Measurements from ENCODE around the gene RFX2.
A peak's percentile ranks its signal among the peaks of the same experiment; 100 is the strongest.
"Not testable (repeated sequence)": the region's sequence is repeated elsewhere in the genome, so short reads cannot be mapped to it uniquely, and the experiment has no call there.

Gene RFX2

GRCh38 chr19:5987077-5987818 lies 123.1 kb downstream of the RFX2 start:
- DNase-seq: peak; percentile 73

GRCh38 chr19:5985837-5986236 lies 124.5 kb downstream of the RFX2 start:
- not testable (repeated sequence) for DNase-seq

DNA sequence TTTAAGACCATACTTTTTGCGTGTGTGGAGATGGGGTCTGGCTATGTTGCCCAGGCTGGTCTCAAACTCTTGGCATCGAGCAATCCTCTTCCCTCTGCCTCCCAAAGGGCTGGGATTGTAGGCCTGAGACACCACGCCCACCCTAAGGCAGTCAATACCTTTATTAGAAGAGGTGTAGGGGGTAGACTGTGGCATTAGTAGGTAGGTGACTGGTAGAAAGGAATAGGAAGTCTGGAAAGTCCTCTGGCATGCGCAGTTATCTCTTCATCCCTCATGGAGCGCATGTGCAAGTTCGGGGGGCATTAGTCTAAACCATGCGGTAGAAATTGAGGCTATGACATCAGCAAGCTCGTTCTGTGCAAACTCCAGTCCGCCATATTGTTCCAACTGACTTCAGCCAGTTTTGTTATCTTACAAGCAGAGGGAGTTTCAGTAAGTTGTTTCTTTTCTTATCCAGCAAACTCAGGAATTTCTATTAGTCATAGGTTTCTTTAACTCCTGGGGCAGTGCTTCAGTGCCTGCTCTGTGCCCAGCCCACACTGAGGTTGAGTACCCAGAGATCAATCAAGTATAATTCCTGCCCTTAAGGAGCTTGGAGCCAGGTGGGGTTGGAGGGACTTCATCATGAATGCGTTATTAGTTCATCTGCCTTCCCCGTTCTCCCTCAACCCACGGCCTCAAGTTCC lies 125.1 kb downstream of the RFX2 start:
- peak; percentile 65 for DNase-seq

DNA sequence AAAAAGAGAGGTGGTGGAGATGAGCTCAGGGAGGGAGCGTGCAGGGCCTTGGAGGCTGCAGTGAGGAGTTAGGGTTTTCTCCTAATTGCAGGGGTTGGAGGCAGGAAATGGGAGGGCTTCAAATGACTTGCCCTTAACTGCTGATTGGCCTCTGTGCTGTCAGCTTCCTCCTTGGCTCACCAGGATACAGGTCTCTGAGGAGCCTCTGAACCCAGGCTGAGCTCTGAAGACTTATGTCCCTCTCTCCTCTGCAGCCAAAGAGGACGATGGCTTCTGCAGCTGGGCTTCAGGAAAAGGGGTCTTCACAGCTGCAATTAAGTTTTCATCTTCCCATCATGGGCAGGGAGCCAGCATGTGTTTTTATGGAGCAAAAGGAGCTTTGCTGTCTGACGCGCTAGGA lies 125.7 kb downstream of the RFX2 start:
- no peak for DNase-seq

DNA sequence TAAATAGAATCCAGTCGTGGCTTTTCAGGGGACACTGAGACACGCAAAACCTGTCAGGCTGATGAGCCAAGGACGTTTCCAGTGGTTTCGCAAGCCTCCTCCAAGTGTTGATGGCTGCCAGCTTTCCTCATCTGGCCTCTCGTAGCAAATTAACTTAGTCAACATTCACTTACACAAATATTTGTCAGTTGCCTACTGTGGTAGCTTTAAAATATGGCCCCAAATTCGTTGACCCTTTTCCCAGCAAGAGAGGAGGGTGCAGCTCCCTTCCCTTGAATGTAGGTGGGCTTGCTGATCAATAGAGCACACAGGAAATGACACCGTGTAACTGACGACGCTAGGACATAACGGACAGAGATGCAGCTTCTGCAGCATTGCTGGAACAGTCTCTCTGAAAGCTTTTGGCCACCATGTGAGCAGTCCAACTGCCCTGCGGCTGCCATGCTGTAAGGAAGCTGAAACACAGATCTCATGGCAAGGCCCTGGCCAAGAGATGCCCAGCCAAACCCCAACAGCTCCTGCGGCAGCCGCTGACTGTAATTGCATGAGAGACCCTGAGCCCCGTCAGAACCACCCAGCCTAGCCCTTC lies 126.8 kb downstream of the RFX2 start:
- DNase-seq: no peak

DNA sequence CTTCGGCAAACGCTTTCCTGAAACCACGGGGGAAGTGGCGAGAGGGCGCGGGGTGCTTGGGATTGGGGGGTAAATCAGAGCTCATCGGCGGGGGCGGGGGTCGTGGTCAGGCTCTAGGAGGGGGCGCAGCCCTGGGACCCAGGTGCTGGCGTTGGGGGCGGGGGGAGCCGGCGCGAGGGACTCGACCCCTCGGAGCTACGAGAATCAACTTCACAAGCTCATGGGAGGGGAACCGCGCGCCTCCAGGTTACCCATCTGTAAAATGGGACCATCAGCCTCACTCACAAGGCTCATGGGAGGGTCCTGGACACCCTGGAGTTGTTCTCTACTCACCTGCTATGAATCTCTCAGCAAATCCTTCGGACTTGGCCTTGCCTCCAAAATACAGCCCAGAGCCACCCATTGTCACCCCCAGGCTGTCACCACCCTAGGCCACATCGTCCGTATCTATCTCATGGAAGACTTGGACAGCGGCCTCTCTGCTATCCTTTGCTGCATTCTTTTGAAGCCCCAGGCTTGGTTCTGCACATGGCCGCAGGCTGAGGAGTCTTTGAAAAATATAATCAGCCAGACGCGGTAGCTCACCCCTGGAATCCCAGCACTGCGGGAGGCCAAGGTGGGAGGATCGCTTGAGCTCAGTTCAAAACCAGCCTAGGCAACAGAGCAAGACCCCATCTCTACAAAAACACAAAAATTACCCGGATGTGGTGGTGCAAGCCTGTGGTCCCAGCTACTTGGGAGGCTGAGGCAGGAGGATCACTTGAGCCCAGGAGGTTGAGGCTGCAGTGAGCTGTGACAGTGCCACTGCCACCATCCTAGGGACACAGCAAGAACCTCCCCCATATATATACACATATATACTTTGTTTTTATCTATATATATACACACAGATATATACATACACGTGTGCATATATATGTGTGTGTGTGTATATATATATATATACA lies 131.4 kb downstream of the RFX2 start:
- DNase-seq: no peak

GRCh38 chr19:5977785-5978605 lies 132.3 kb downstream of the RFX2 start, which contains the start of gene RANBP3:
Gene RANBP3, minus strand, starts transcription at chr19:5978140. Its CDS starts 58 bp downstream, at chr19:5978082.
- peak; percentile 99 for DNase-seq

GRCh38 chr19:5977222-5977784 lies 133.0 kb downstream of the RFX2 start:
- no peak for DNase-seq

DNA sequence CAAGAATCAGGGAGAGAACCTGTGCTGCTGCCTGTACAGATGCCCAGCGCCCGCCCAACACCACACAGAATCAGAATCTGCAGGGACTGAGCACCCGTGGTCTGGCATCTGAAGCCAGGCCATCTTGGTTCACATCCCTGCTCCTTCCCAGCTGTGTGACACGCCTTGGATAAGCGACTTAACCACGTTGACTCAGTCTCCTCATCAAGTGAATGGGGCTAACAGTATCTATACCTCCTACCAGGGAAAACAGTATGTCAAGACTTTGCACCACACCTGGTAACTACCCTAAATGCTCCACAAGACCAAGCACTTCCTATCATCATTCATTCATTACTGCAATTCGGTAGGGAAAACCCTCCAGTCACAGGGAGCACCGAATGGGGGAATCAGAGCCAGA lies 133.5 kb downstream of the RFX2 start:
- no peak for DNase-seq

GRCh38 chr19:5975388-5975728 lies 134.9 kb downstream of the RFX2 start:
- no peak for DNase-seq

DNA sequence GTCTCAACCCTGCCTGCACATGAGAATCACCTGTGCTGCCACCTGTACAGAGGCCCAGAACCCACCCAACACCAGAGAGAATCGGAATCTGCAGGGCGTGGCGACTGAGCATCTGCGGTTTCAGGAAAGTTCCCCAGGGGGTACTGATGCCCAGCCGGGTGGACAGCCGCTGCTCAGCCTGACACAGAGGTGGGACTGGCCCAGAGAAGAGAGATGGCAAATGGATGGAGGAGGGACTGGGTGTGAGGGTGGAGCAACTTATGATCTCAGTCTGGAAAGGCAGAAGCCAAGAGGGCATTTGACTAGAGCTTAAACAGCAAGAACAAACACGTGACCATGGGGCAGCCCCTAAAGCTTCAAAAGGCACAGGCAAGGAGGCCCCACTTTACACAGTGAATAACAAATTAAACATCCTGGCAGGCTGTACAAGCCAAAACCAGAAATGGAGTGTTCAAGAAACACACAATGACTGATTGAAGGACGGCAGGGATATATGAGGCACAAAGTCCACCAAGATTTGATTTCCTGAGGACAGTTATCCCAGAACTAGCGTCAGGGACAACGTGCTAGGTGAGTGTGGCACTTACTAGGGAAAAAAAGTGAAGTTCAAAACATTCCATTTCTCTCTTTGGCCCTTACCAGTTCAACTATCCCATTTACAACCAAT lies 135.4 kb downstream of the RFX2 start:
- DNase-seq: no peak

DNA sequence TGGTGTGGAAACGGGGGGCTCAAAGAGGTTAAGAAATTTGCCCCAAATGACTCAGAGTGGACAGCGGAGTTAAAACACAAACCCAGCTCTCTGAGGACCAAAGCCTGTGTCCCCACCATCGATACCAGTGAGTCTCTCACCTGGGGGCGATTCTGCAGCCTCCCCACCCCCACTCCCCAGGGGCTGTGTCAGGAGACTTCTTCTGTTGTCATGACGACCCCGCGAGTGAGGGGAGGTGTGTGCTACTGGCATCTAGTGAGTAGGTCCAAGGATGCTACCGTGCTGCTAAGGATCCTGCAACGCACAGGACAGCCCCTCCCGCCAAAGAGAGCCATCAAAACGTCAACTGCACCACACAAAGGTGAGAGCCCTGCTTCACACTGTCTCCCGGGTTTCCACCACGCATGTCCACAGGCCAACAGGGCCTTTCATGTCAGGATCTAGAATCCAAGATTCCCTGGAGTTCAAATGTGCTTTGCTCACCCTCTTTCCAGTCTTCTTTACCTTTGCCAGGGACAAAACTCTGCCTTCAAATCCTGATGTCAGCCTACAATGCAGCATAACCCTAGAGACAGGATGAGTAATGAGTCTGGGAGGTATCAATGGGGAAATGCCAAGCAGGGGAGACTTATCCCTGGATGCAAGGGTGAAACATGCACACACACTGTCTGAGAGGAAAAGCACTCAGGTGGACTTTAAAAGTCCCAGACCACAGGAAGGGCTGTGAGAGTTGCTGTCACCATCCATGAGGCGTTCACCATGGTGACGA lies 136.2 kb downstream of the RFX2 start:
- DNase-seq: no peak

GRCh38 chr19:5973376-5973775 lies 136.9 kb downstream of the RFX2 start:
- DNase-seq: no peak

DNA sequence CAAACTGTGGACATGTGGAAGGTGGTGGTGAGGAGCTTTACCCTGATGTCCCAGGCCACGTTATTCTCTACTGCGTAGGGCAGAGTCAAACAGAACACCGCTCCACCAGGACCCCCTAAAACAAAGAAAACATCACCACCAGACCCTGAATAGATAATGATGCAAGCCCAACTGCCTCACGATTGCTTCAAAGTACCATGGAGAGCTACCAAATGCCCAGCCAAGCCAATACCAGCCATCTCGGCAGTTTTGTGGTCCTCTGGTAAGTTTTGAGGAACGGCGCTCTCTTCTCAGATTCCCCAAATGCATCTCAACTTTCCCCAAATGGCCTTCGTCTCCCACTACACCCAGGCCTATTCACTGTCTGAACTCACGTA lies 138.0 kb downstream of the RFX2 start:
- DNase-seq: no peak

DNA sequence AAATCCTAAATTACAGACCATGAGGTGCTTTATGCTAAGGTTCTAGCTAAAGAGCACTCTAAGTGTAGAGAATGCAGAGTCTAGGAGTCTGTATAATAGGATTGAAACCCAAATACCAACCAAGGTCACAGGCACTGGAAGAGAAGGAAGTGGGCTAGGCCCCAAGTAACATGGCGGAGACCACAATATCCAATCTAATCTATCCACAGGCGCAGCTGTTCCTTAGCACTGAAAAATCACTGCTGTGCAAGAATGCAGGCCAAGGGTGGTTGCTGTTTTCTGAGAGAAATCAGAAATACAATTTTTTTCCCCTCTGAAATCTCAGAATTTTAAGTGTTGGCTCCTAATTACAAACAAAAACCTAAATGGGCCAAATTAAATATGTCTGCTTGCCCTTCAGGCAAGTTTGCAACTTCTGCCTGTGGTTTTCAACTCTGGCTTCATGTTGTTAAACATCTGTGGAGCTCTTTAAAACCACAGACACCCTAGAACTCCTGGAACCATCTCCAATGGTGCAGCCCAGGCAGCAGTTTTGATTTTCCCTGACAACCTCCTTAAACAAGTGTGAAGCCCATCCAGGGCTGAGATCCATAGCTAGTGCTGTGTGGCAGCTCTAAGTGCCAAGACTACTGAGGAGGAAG lies 138.5 kb downstream of the RFX2 start:
- DNase-seq: no peak

- no peak for DNase-seq
Observed at GRCh38 chr19:5969476-5969875, 140.8 kb downstream of the RFX2 start.

GRCh38 chr19:5968431-5969373 lies 141.6 kb downstream of the RFX2 start:
- no peak for DNase-seq

GRCh38 chr19:5967994-5968430 lies 142.3 kb downstream of the RFX2 start:
- peak; percentile 82 for DNase-seq

DNA sequence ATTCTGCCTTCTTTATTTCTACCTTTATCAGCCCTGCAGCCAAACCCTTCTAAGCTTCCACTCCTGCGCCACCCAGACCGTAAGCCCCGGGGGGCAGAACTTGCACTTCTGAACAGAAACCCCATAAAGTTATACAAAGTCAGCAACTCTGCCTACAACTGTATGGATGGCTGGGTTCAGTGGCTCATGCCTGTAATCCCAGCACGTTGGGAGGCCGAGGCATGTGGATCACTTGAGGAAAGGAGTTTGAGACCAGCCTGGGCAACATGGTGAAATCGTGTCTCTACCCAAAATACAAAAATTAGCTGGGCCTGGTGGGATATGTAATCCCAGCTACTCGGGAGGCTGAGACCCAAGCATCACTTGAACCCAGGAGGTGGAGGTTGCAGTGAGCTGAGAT lies 142.7 kb downstream of the RFX2 start:
- DNase-seq: no peak

All from EL (cell line).